ENCODE measurements around the gene NFKB1. TPM values are rescaled to one million over a fixed set of nuclear protein-coding genes. Genes with fewer than 3 reads are reported as not detected.

The NFKB1 gene
- total and polyA plus RNA-seq, 10 of the 15 experiments (the other 5 are each of a cell fraction or from before 2014, with no cell fraction given) = 8.7 to 110 (median 57.3) TPM

- no peak for TF ChIP-seq ZBTB40 (IDR thresholded peaks at IDR 0.05; ENCODE audit: borderline replicate concordance)
- no peak for TF ChIP-seq ZBTB33 (IDR thresholded peaks at IDR 0.05)
- 0 out of 4 replicates have a peak, but pooled peaks of 1 of the 2 experiments have one; percentile 35 for TF ChIP-seq SRF (IDR thresholded peaks at IDR 0.05; ENCODE audit: low read depth in 2 of 2, low read length in 2 of 2)
- TF ChIP-seq RUNX3 (IDR thresholded peaks at IDR 0.05; ENCODE audit: low read length) = peak; percentile 95
- no peak for TF ChIP-seq EZH2 (IDR thresholded peaks at IDR 0.05; ENCODE audit: borderline replicate concordance, control insufficient read depth, low read depth, low read length)
- TF ChIP-seq HCFC1 (IDR thresholded peaks at IDR 0.05; ENCODE audit: low read length) = no peak
- peak in 1 of 2 experiments; percentile 9; a peak in 1 of 4 replicates for TF ChIP-seq BHLHE40 (IDR thresholded peaks at IDR 0.05; ENCODE audit: borderline replicate concordance in 1 of 2, low read depth in 2 of 2, low read length in 1 of 2)
- TF ChIP-seq USF1 (IDR thresholded peaks at IDR 0.05; ENCODE audit: borderline replicate concordance, extremely low read length, insufficient read depth, low read depth, low read length) = no peak
- TF ChIP-seq JUNB (IDR thresholded peaks at IDR 0.05) = peak; percentile 99
- TF ChIP-seq EED (IDR thresholded peaks at IDR 0.05; ENCODE audit: low read depth) = peak; percentile 63; the same call in 1 of the 2 replicates
- TF ChIP-seq TARDBP (IDR thresholded peaks at IDR 0.05; ENCODE audit: borderline replicate concordance) = no peak
- no peak for TF ChIP-seq CTCF (IDR thresholded peaks at IDR 0.05 in 2 of 3, conservative IDR thresholded peaks at IDR 0.05 in 1 of 3; ENCODE audit: control insufficient read depth in 2 of 3, extremely low read depth in 1 of 3, insufficient read depth in 1 of 3, low read depth in 3 of 3, low read length in 3 of 3)
- peak; percentile 90; the same call in 1 of the 2 replicates for TF ChIP-seq BCL11A (IDR thresholded peaks at IDR 0.05; ENCODE audit: low read depth, low read length)
- peak; percentile 53; the same call in 1 of the 2 replicates for TF ChIP-seq ZNF384 (IDR thresholded peaks at IDR 0.05; ENCODE audit: borderline replicate concordance, low read depth, low read length)
- TF ChIP-seq PAX8 (IDR thresholded peaks at IDR 0.05) = no peak
- TF ChIP-seq ATF2 (IDR thresholded peaks at IDR 0.05; ENCODE audit: low read length) = peak; percentile 77
- TF ChIP-seq GABPA (IDR thresholded peaks at IDR 0.05; ENCODE audit: low read depth) = no peak
- no peak for TF ChIP-seq ETV6 (conservative IDR thresholded peaks at IDR 0.05 in 1 of 2, IDR thresholded peaks at IDR 0.05 in 1 of 2; ENCODE audit: borderline replicate concordance in 1 of 2, low read depth in 1 of 2)
- TF ChIP-seq CREM (IDR thresholded peaks at IDR 0.05; ENCODE audit: low read depth) = peak; percentile 73; the same call in 1 of the 2 replicates
Measured at GRCh38 chr4:102535398-102536082, 34.4 kb downstream of the NFKB1 start (continued).
